OCI-LY1 (cell line): Measurements from ENCODE around the gene PLCB4.

ENCODE experiments used
- CTCF ChIP-seq: fragments of 200-600 bp; sonication (generic), shearing (Covaris generic); IDR thresholded peaks from 2 replicates; pipeline ENCODE4 v1.5.1; 2017; ENCODE audit warnings: mild to moderate bottlenecking, antibody characterized with exemption, low read length, moderate library complexity, mixed read lengths
- EZH2 ChIP-seq: fragments of 200-600 bp; sonication (generic), shearing (Covaris generic); IDR thresholded peaks from 2 replicates; pipeline ENCODE4 v1.8.0; 2017; ENCODE audit warnings: borderline replicate concordance, mixed run types, mild to moderate bottlenecking, antibody characterized with exemption, low read length, moderate library complexity, mixed read lengths

- no peak for TF ChIP-seq CTCF
- no peak for TF ChIP-seq EZH2
Observed at GRCh38 chr20:9070304-9070703, 1.4 kb downstream of the PLCB4 start.
